HepG2 (cell line): Measurements from ENCODE around the gene ZPLD1. TPM values are rescaled to one million over a fixed set of nuclear protein-coding genes. Genes with fewer than 3 reads are reported as not detected.

Source experiments
- ATAC-seq: fragments of 200-7000 bp; cut with Tn5 transposase; 3 replicates; pipeline ENCODE4 v1.9.1; 2020; ENCODE audit warnings: mild to moderate bottlenecking, moderate library complexity
- BruUV-seq: library from RNA; stranded (reverse); fragments of 400-500 nt; replicated peaks from 2 replicates; lab custom pipeline; 2021; lab: Mats Ljungman, UMichigan
- CTCF ChIA-PET: fragments of 300-600 bp; formaldehyde crosslinking; extraction: SDS; loops from one replicate; lab custom pipeline; 2021; ENCODE audit warnings: low total read pairs, inconsistent platforms, low intra/inter-chr PET ratio; lab: Yijun Ruan, JAX
- POLR2A ChIA-PET: fragments of 350-600 bp; sonication (Branson Sonifier 250); formaldehyde crosslinking; loops from one replicate; lab custom pipeline; 2020; ENCODE audit warnings: antibody characterized with exemption, inconsistent platforms; lab: Yijun Ruan, JAX
- DNase-seq: peaks from one replicate; pipeline ENCODE4 v3.0.0-alpha.2; 2015; ENCODE audit warnings: low spot score
- FAIRE-seq: peaks from 3 replicates; lab custom pipeline; 2011; peaks lifted over from hg19 to GRCh38; lab: Jason Lieb, UNC
- H2AFZ ChIP-seq: one replicate; pipeline ENCODE4 v1.6.1; 2011; ENCODE audit warnings: low read length, inconsistent platforms
- H3K27ac ChIP-seq: fragments of 300-600 bp; 3 replicates; pipeline ENCODE4 v1.8.0; 2011; ENCODE audit warnings: mixed run types, mild to moderate bottlenecking, mixed read lengths, low read length, inconsistent platforms; ENCODE audit not compliant: insufficient read depth; ENCODE audit errors: extremely low read length
- H3K27me3 ChIP-seq, 2 experiments: fragments of 200-600 bp in 1 of 2; 2 replicates in 1 of 2; 3 replicates in 1 of 2; pipeline versions ENCODE4 v1.6.0 to v1.8.0; 2011; ENCODE audit warnings: low read length in 2 of 2, mild to moderate bottlenecking in 2 of 2, moderate library complexity in 2 of 2, inconsistent platforms in 1 of 2; ENCODE audit not compliant: insufficient read depth in 2 of 2, control insufficient read depth in 1 of 2
- H3K36me3 ChIP-seq, 2 experiments: fragments of 200-600 bp in 1 of 2; replicated peaks in 1 of 2; 2 replicates in 1 of 2; 3 replicates in 1 of 2; pipeline versions ENCODE4 v1.5.1 to v1.8.0; 2011; ENCODE audit warnings: low read length in 2 of 2, inconsistent platforms in 1 of 2; ENCODE audit not compliant: insufficient read depth in 2 of 2, control insufficient read depth in 1 of 2
- H3K4me1 ChIP-seq: 2 replicates; pipeline ENCODE4 v1.5.1; 2012; ENCODE audit warnings: low read length, inconsistent platforms; ENCODE audit not compliant: insufficient read depth
- H3K4me2 ChIP-seq: 2 replicates; pipeline ENCODE4 v1.6.0; 2011; ENCODE audit warnings: low read depth, low read length, inconsistent platforms
- H3K4me3 ChIP-seq, 3 experiments: fragments of 200-600 bp in 1 of 3; sonication (generic), shearing (Covaris generic) in 1 of 3; replicated peaks in 1 of 3; 2 replicates each; pipeline ENCODE4 v1.5.1; 2011 to 2016; ENCODE audit warnings: low read length in 3 of 3, inconsistent platforms in 2 of 3, low read depth in 2 of 3, mild to moderate bottlenecking in 2 of 3, control low read depth in 1 of 3, mixed read lengths in 1 of 3; ENCODE audit not compliant: insufficient read depth in 1 of 3
- H3K79me2 ChIP-seq: one replicate; pipeline ENCODE4 v1.6.1; 2011; ENCODE audit warnings: low read length, inconsistent platforms; ENCODE audit not compliant: insufficient read depth
- H3K9ac ChIP-seq: 2 replicates; pipeline ENCODE4 v1.6.0; 2011; ENCODE audit warnings: mild to moderate bottlenecking, low read depth, low read length, inconsistent platforms; ENCODE audit not compliant: insufficient read depth
- H3K9me3 ChIP-seq: 2 replicates; pipeline ENCODE4 v1.5.1; 2012; ENCODE audit warnings: mild to moderate bottlenecking, low read length
- H4K20me1 ChIP-seq: 2 replicates; pipeline ENCODE4 v1.6.0; 2011; ENCODE audit warnings: inconsistent platforms, mild to moderate bottlenecking, low read length, moderate library complexity; ENCODE audit not compliant: insufficient read depth
- ARID2 ChIP-seq: sonication (generic); formaldehyde crosslinking; IDR thresholded peaks from 2 replicates; pipeline ENCODE4 v1.8.1; 2022; ENCODE audit warnings: mild to moderate bottlenecking, missing genetic modification reagents, borderline replicate concordance
- ASH2L ChIP-seq: fragments of 300-600, 200-600 bp; sonication (generic); IDR thresholded peaks from 2 replicates; pipeline ENCODE4 v1.7.0; 2017; ENCODE audit warnings: low read depth, mild to moderate bottlenecking, moderate library complexity, mixed read lengths, low read length; ENCODE audit not compliant: insufficient read length
- DDIT3 ChIP-seq: sonication (generic); formaldehyde crosslinking; IDR thresholded peaks from 2 replicates; pipeline ENCODE4 v1.4.0; 2020; ENCODE audit warnings: mild to moderate bottlenecking, missing genetic modification reagents
- ELF4 ChIP-seq: sonication (generic); formaldehyde crosslinking; IDR thresholded peaks from 2 replicates; pipeline ENCODE4 v1.5.0; 2020; ENCODE audit warnings: missing genetic modification reagents, mild to moderate bottlenecking, moderate library complexity, borderline replicate concordance
- FOXO4 ChIP-seq: sonication (generic); formaldehyde crosslinking; conservative IDR thresholded peaks from 2 replicates; pipeline ENCODE4 v1.8.1; 2023; ENCODE audit warnings: missing genetic modification reagents
- NFIC ChIP-seq: IDR thresholded peaks from 2 replicates; pipeline ENCODE4 v1.6.1; 2012; ENCODE audit warnings: mild to moderate bottlenecking, low read length, inconsistent platforms
- NR1H2 ChIP-seq: sonication (generic); formaldehyde crosslinking; IDR thresholded peaks from 2 replicates; pipeline ENCODE4 v1.8.1; 2022; ENCODE audit warnings: low read depth, missing genetic modification reagents, borderline replicate concordance
- STAG1 ChIP-seq: sonication (generic); formaldehyde crosslinking; IDR thresholded peaks from 2 replicates; pipeline ENCODE4 v1.4.0; 2020; ENCODE audit warnings: missing genetic modification reagents
- U2AF1 ChIP-seq: fragments of 200-400 bp; formaldehyde crosslinking; optimal IDR thresholded peaks from 2 replicates; pipeline ENCODE3; 2017; ENCODE audit warnings: mild to moderate bottlenecking, low read depth, low read length
- YEATS4 ChIP-seq: sonication (generic); formaldehyde crosslinking; IDR thresholded peaks from 2 replicates; pipeline ENCODE4 v1.4.0; 2020; ENCODE audit warnings: missing genetic modification reagents, borderline replicate concordance
- ZNF101 ChIP-seq: sonication (generic); formaldehyde crosslinking; IDR thresholded peaks from 2 replicates; pipeline ENCODE4 v1.4.0; 2020; ENCODE audit warnings: mild to moderate bottlenecking, low read depth, missing genetic modification reagents, borderline replicate concordance
- ZNF781 ChIP-seq: sonication (generic); formaldehyde crosslinking; IDR thresholded peaks from 2 replicates; pipeline ENCODE4 v1.5.1; 2020; ENCODE audit warnings: borderline replicate concordance, mild to moderate bottlenecking, missing genetic modification reagents; ENCODE audit errors: not compliant biosample characterization
- ZNF883 ChIP-seq: sonication (generic); formaldehyde crosslinking; IDR thresholded peaks from 2 replicates; pipeline ENCODE4 v1.5.1; 2020; ENCODE audit warnings: mild to moderate bottlenecking, missing genetic modification reagents; ENCODE audit errors: not compliant biosample characterization
- ZSCAN21 ChIP-seq: sonication (generic); formaldehyde crosslinking; IDR thresholded peaks from 2 replicates; pipeline ENCODE4 v1.8.0; 2022; ENCODE audit warnings: mild to moderate bottlenecking, missing genetic modification reagents, moderate library complexity, borderline replicate concordance
- WGBS: methylation state at CpG from one replicate; pipeline ENCODE4 v1.1.6; 2017; ENCODE audit warnings: low lambda C conversion rate; 5-methylcytosine and 5-hydroxymethylcytosine counted together
- in situ Hi-C: cut with HindIII; loops from 2 replicates; pipeline ENCODE4 v1.10.0; 2017; ENCODE audit warnings: low pct_unique_long_range_greater_than_20kb; ENCODE audit not compliant: extremely low pct_ligation_motif_present
- intact Hi-C: fragments of 100-400 bp; cut with micrococcal nuclease; formaldehyde crosslinking; loops from one replicate; pipeline ENCODE4 v1.10.0; 2022; ENCODE audit not compliant: unreplicated experiment
- polyA plus RNA-seq, 8 experiments: library from polyadenylated mRNA; depleted of rRNA in 3 of 8; stranded (reverse) in 7 of 8; unstranded in 1 of 8; fragments of >200 nt; fragmentation: Illumina TruSeq in 4 of 8; extraction: Trizol in 4 of 8; gene quantifications; 2 replicates each; pipeline versions ENCODE4 v1.2.1 to v1.2.3, GENCODE V29; 2011 to 2016; ENCODE audit warnings: low read depth in 4 of 8, missing spikeins in 1 of 8, mixed read lengths in 1 of 8; ENCODE audit not compliant: insufficient read depth in 1 of 8
- total RNA-seq, 5 experiments: library from RNA; depleted of rRNA; stranded (reverse); fragments of >200 nt; fragmentation: Illumina TruSeq; extraction: Trizol; gene quantifications; 2 replicates each; pipeline ENCODE4 v1.2.3, GENCODE V29; 2016; ENCODE audit warnings: low read depth in 1 of 5
- TF ChIP-seq, protein P1 (sequence below): IDR thresholded peaks from 2 replicates; pipeline ENCODE4 v1.6.1; 2016; ENCODE audit warnings: control low read depth
- TF ChIP-seq, protein P2 (sequence below): sonication (generic); formaldehyde crosslinking; IDR thresholded peaks from 2 replicates; pipeline ENCODE4 v1.5.0; 2020; ENCODE audit warnings: missing genetic modification reagents

ZPLD1 gene
- total and polyA plus RNA-seq, 2 of the 13 experiments (the other 11 are each of a cell fraction or from before 2014, with no cell fraction given): not detected

DNA sequence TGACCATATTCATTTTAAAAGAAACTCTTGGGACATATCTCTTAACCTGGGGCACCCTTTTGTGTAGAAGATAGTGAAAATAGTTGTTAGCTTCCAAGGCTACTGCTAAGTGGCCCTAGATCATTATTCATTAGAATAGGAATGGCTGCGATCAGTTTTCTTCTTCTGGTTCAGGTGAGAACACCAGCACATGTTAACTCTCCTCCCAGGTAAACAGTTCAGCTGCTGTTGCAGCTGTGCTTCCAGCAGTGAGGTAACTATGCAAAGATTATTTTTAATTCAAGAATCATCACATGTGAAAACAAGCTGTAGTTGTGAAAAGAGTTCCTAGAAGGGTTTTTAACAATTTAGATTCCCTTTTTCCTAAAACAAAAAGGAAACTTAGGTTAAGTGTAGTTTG, 43.3 kb downstream of the ZPLD1 start:
- Histone ChIP-seq H3K9ac (no peak overlapping the region), H3K4me1 (no peaks in the 10 kb centered on the region), H3K79me2 (no peaks in the 10 kb centered on the region), H3K4me2 (no peak overlapping the region), H3K27ac (no peak overlapping the region), H3K36me3 (no peaks in the 10 kb centered on the region), H3K27me3 (no peaks in the 10 kb centered on the region), H3K4me3 (no peak overlapping the region), H2AFZ (no peak overlapping the region), H4K20me1 (no peaks in the 10 kb centered on the region), H3K9me3 (no peaks in the 10 kb centered on the region)
- DNase-seq (no peak), FAIRE-seq (no peak), ATAC-seq (no peak)
- TF ChIP-seq ZNF781 (CRISPR knock-in tag): no peak
- BruUV-seq: no TSS peak
- WGBS: 73% methylated on average over 1 of the region's 1 CpG
- ChIA-PET POLR2A (no interaction called here), CTCF (no interaction called here)
- in situ Hi-C loops (no loop called here), intact Hi-C loops (no loop called here)

DNA sequence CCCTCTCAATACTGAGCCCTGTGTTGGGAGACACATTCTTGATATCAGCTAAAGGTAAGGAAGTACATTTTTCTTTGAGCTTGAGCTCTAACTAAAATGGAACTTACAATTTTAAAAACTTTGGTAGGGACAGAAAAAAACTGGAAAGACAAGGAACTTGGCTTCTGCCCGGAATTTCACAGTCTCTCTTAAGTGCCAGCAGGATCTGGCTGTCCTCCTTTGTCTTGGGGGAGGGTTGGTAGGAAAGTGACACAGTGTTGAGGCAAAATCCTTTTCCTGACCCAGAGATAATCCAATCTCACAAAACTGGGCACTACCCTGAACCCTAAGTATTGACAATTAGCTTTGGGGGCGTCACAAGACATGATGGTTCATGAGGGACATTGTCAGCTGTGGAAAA, 45.3 kb downstream of the ZPLD1 start:
- Histone ChIP-seq H2AFZ (no peak overlapping the region), H3K27ac (no peak overlapping the region), H3K36me3 (no peaks in the 10 kb centered on the region), H3K4me3 (no peak overlapping the region), H3K9me3 (no peaks in the 10 kb centered on the region), H3K9ac (no peak overlapping the region), H3K4me1 (no peaks in the 10 kb centered on the region), H3K4me2 (no peak overlapping the region), H4K20me1 (no peaks in the 10 kb centered on the region), H3K27me3 (no peaks in the 10 kb centered on the region), H3K79me2 (no peaks in the 10 kb centered on the region)
- intact Hi-C loops (no loop called here), in situ Hi-C loops (no loop called here)
- ChIA-PET CTCF (no interaction called here), POLR2A (no interaction called here)
- FAIRE-seq: no peak
- DNase-seq: no peak
- no TSS peak for BruUV-seq
- WGBS: 0% methylated on average over 2 of the region's 2 CpGs
- ATAC-seq: no peak
- TF ChIP-seq ZNF883 (no peak), NFIC (no peak), ZNF101 (no peak), YEATS4 (CRISPR knock-in tag) (no peak), FOXO4 (no peak), ELF4 (CRISPR knock-in tag) (no peak), ASH2L (no peak), DDIT3 (no peak), ARID2 (no peak), STAG1 (CRISPR knock-in tag) (no peak), NR1H2 (no peak), ZSCAN21 (CRISPR knock-in tag) (no peak), U2AF1 (no peak)
- TF ChIP-seq, protein P1, sequence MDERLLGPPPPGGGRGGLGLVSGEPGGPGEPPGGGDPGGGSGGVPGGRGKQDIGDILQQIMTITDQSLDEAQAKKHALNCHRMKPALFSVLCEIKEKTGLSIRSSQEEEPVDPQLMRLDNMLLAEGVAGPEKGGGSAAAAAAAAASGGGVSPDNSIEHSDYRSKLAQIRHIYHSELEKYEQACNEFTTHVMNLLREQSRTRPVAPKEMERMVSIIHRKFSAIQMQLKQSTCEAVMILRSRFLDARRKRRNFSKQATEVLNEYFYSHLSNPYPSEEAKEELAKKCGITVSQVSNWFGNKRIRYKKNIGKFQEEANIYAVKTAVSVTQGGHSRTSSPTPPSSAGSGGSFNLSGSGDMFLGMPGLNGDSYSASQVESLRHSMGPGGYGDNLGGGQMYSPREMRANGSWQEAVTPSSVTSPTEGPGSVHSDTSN: no peak
- TF ChIP-seq, protein P2, sequence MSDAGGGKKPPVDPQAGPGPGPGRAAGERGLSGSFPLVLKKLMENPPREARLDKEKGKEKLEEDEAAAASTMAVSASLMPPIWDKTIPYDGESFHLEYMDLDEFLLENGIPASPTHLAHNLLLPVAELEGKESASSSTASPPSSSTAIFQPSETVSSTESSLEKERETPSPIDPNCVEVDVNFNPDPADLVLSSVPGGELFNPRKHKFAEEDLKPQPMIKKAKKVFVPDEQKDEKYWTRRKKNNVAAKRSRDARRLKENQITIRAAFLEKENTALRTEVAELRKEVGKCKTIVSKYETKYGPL (CRISPR knock-in tag): no peak
